WTC11 (cell line): Measurements from ENCODE around the gene SMYD1. TPM values are rescaled to one million over a fixed set of nuclear protein-coding genes. Genes with fewer than 3 reads are reported as not detected.

ENCODE experiments used
- ATAC-seq: fragments of 200-7000 bp; cut with Tn5 transposase; 2 replicates; pipeline ENCODE4 v1.10.0; 2021; ENCODE audit warnings: mild to moderate bottlenecking, moderate library complexity
- CTCF ChIA-PET: fragments of 300-600 bp; sonication (Branson Sonifier 250); formaldehyde crosslinking; loops from one replicate; lab custom pipeline; 2021; ENCODE audit warnings: antibody characterized with exemption; lab: Charles Lee
- POLR2A ChIA-PET: fragments of 350-600 bp; sonication (Branson Sonifier 250); formaldehyde crosslinking; loops from one replicate; lab custom pipeline; 2021; ENCODE audit warnings: antibody characterized with exemption; lab: Charles Lee
- DNase-seq: peaks from one replicate; pipeline ENCODE4 v3.0.0; 2021; ENCODE audit warnings: low spot score
- H3K27ac Mint-ChIP-seq: 2 replicates; pipeline ENCODE4 v1.8.0; 2021; ENCODE audit warnings: mixed read lengths
- H3K27me3 Mint-ChIP-seq: 2 replicates; pipeline ENCODE4 v1.8.0; 2021; ENCODE audit warnings: low read depth, mild to moderate bottlenecking, moderate library complexity, mixed read lengths
- H3K36me3 Mint-ChIP-seq: 2 replicates; pipeline ENCODE4 v1.8.0; 2021; ENCODE audit warnings: mixed read lengths
- H3K4me1 Mint-ChIP-seq: 2 replicates; pipeline ENCODE4 v1.8.0; 2022; ENCODE audit warnings: mixed read lengths
- H3K4me3 Mint-ChIP-seq: 2 replicates; pipeline ENCODE4 v1.8.0; 2021; ENCODE audit warnings: mild to moderate bottlenecking, moderate library complexity, mixed read lengths
- H3K9me3 Mint-ChIP-seq: 2 replicates; pipeline ENCODE4 v1.8.0; 2021; ENCODE audit warnings: mixed read lengths
- CBFB ChIP-seq: sonication (generic); formaldehyde crosslinking; IDR thresholded peaks from 2 replicates; pipeline ENCODE4 v1.8.1; 2022; ENCODE audit warnings: mild to moderate bottlenecking, low read depth, missing genetic modification reagents
- E2F5 ChIP-seq: sonication (generic); formaldehyde crosslinking; IDR thresholded peaks from 2 replicates; pipeline ENCODE4 v1.8.1; 2022; ENCODE audit warnings: mild to moderate bottlenecking, moderate library complexity, missing genetic modification reagents
- EMX1 ChIP-seq: fragments of 250-450 bp; sonication (Bioruptor Pico); IDR thresholded peaks from 2 replicates; pipeline ENCODE4 v1.8.0; 2021; ENCODE audit warnings: mild to moderate bottlenecking
- FOXP4 ChIP-seq: sonication (generic); formaldehyde crosslinking; IDR thresholded peaks from 2 replicates; pipeline ENCODE4 v1.8.0; 2022; ENCODE audit warnings: mild to moderate bottlenecking, missing genetic modification reagents
- NFYB ChIP-seq: sonication (generic); formaldehyde crosslinking; conservative IDR thresholded peaks from 2 replicates; pipeline ENCODE4 v1.8.0; 2022; ENCODE audit warnings: low read depth, missing genetic modification reagents
- OVOL2 ChIP-seq: fragments of 250-450 bp; sonication (Bioruptor Pico); IDR thresholded peaks from 2 replicates; pipeline ENCODE4 v1.9.0; 2021; ENCODE audit warnings: mild to moderate bottlenecking, borderline replicate concordance
- TEAD1 ChIP-seq: sonication (generic); formaldehyde crosslinking; IDR thresholded peaks from 2 replicates; pipeline ENCODE4 v1.8.0; 2022; ENCODE audit warnings: mild to moderate bottlenecking, missing genetic modification reagents
- ZMAT4 ChIP-seq: fragments of 250-450 bp; sonication (Bioruptor Pico); IDR thresholded peaks from 2 replicates; pipeline ENCODE4 v1.9.0; 2021; ENCODE audit warnings: mild to moderate bottlenecking
- total RNA-seq: library from RNA; stranded (reverse); gene quantifications from 3 replicates; pipeline ENCODE4 v1.2.3, GENCODE V29; 2021
- TF ChIP-seq, protein P1 (sequence below): sonication (generic); formaldehyde crosslinking; IDR thresholded peaks from 2 replicates; pipeline ENCODE4 v1.8.0; 2022; ENCODE audit warnings: missing genetic modification reagents
- TF ChIP-seq, protein P2 (sequence below): fragments of 250-450 bp; sonication (Bioruptor Pico); conservative IDR thresholded peaks from 2 replicates; pipeline ENCODE4 v1.9.0; 2021; ENCODE audit warnings: mild to moderate bottlenecking
- TF ChIP-seq, protein P3 (sequence below): sonication (generic); formaldehyde crosslinking; IDR thresholded peaks from 2 replicates; pipeline ENCODE4 v1.8.0; 2023; ENCODE audit warnings: missing genetic modification reagents, mild to moderate bottlenecking, borderline replicate concordance
- TF ChIP-seq, protein P4 (sequence below): sonication (generic); formaldehyde crosslinking; IDR thresholded peaks from 2 replicates; pipeline ENCODE4 v1.8.1; 2023; ENCODE audit warnings: mild to moderate bottlenecking, missing genetic modification reagents
- TF ChIP-seq, protein P5 (sequence below): sonication (generic); formaldehyde crosslinking; IDR thresholded peaks from 2 replicates; pipeline ENCODE4 v1.8.1; 2022; ENCODE audit warnings: mild to moderate bottlenecking, missing genetic modification reagents, moderate library complexity, borderline replicate concordance
- TF ChIP-seq, protein P6 (sequence below): fragments of 250-450 bp; sonication (Bioruptor Pico); IDR thresholded peaks from 2 replicates; pipeline ENCODE4 v2.1.2; 2022; ENCODE audit warnings: mild to moderate bottlenecking, moderate library complexity

Gene SMYD1
- total RNA-seq, 1 experiment from 2014 or later = not detected

DNA sequence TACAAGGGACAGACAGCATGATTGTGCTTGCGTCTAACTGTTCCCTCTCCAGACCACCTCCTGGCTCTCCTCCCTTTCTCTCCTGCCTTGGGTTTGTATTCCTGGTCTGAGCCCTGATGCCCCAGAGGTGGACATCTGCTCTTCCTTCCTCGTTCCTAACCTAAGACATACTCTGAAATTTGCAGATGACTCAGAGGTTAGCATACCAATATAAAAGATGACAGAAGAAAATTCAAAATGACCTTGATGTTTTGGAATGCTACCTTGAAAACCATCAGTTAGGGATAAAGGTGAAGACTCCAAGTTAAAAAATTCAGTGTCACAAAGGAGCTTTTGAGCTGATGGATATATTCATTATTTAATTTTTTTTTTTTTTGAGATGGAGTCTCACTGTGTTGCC is 12.9 kb downstream of the SMYD1 start:
- no peak for DNase-seq
- no peak overlapping the region for H3K27ac Mint-ChIP-seq
- TF ChIP-seq CBFB (CRISPR knock-in tag) (no peak), ZMAT4 (CRISPR knock-in tag) (no peak), E2F5 (CRISPR knock-in tag) (no peak)
- TF ChIP-seq, protein P1, sequence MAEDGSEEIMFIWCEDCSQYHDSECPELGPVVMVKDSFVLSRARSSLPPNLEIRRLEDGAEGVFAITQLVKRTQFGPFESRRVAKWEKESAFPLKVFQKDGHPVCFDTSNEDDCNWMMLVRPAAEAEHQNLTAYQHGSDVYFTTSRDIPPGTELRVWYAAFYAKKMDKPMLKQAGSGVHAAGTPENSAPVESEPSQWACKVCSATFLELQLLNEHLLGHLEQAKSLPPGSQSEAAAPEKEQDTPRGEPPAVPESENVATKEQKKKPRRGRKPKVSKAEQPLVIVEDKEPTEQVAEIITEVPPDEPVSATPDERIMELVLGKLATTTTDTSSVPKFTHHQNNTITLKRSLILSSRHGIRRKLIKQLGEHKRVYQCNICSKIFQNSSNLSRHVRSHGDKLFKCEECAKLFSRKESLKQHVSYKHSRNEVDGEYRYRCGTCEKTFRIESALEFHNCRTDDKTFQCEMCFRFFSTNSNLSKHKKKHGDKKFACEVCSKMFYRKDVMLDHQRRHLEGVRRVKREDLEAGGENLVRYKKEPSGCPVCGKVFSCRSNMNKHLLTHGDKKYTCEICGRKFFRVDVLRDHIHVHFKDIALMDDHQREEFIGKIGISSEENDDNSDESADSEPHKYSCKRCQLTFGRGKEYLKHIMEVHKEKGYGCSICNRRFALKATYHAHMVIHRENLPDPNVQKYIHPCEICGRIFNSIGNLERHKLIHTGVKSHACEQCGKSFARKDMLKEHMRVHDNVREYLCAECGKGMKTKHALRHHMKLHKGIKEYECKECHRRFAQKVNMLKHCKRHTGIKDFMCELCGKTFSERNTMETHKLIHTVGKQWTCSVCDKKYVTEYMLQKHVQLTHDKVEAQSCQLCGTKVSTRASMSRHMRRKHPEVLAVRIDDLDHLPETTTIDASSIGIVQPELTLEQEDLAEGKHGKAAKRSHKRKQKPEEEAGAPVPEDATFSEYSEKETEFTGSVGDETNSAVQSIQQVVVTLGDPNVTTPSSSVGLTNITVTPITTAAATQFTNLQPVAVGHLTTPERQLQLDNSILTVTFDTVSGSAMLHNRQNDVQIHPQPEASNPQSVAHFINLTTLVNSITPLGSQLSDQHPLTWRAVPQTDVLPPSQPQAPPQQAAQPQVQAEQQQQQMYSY (CRISPR knock-in tag) = no peak
- TF ChIP-seq, protein P2, sequence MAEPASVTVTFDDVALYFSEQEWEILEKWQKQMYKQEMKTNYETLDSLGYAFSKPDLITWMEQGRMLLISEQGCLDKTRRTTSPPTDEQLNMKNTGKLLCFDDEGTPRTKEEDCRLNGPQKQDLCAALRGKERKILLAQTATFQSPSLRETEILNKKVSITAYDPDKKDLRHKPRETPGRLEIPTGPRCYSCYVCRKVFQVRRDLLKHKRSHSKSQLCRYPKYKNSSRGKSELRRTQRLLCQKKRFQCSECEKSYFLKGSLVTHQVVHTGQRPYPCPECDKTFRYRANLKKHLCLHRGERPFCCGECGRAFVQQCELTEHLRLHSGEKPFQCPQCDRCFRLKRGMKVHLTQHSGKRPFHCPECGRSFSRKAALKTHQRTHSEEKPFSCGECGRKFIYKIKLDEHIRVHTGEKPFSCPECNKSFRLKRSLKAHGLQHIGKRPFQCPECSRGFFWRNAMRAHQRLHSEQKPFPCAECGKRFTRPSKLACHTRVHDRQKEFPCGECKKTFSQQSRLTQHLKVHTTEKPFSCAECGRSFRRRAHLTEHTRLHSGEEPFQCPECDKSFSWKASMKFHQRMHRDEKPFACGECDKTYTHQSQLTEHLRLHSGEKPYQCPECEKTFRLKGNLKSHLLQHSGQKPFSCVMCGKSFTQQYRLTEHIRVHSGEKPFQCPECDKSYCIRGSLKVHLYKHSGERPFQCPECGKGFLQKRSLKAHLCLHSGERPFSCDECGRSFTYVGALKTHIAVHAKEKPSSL (CRISPR knock-in tag) = no peak
- TF ChIP-seq, protein P3, sequence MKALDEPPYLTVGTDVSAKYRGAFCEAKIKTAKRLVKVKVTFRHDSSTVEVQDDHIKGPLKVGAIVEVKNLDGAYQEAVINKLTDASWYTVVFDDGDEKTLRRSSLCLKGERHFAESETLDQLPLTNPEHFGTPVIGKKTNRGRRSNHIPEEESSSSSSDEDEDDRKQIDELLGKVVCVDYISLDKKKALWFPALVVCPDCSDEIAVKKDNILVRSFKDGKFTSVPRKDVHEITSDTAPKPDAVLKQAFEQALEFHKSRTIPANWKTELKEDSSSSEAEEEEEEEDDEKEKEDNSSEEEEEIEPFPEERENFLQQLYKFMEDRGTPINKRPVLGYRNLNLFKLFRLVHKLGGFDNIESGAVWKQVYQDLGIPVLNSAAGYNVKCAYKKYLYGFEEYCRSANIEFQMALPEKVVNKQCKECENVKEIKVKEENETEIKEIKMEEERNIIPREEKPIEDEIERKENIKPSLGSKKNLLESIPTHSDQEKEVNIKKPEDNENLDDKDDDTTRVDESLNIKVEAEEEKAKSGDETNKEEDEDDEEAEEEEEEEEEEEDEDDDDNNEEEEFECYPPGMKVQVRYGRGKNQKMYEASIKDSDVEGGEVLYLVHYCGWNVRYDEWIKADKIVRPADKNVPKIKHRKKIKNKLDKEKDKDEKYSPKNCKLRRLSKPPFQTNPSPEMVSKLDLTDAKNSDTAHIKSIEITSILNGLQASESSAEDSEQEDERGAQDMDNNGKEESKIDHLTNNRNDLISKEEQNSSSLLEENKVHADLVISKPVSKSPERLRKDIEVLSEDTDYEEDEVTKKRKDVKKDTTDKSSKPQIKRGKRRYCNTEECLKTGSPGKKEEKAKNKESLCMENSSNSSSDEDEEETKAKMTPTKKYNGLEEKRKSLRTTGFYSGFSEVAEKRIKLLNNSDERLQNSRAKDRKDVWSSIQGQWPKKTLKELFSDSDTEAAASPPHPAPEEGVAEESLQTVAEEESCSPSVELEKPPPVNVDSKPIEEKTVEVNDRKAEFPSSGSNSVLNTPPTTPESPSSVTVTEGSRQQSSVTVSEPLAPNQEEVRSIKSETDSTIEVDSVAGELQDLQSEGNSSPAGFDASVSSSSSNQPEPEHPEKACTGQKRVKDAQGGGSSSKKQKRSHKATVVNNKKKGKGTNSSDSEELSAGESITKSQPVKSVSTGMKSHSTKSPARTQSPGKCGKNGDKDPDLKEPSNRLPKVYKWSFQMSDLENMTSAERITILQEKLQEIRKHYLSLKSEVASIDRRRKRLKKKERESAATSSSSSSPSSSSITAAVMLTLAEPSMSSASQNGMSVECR (CRISPR knock-in tag) = no peak
- no peaks in the 10 kb centered on the region for H3K9me3 Mint-ChIP-seq
- ATAC-seq = no peak
- ChIA-PET POLR2A (no interaction called here), CTCF (no interaction called here)
- no peaks in the 10 kb centered on the region for H3K36me3 Mint-ChIP-seq
- no peak overlapping the region for H3K4me3 Mint-ChIP-seq
- no peaks in the 10 kb centered on the region; the same call in 1 of the 2 replicates for H3K27me3 Mint-ChIP-seq
- H3K4me1 Mint-ChIP-seq = peaks cover 21% of the 10 kb centered on the region

DNA sequence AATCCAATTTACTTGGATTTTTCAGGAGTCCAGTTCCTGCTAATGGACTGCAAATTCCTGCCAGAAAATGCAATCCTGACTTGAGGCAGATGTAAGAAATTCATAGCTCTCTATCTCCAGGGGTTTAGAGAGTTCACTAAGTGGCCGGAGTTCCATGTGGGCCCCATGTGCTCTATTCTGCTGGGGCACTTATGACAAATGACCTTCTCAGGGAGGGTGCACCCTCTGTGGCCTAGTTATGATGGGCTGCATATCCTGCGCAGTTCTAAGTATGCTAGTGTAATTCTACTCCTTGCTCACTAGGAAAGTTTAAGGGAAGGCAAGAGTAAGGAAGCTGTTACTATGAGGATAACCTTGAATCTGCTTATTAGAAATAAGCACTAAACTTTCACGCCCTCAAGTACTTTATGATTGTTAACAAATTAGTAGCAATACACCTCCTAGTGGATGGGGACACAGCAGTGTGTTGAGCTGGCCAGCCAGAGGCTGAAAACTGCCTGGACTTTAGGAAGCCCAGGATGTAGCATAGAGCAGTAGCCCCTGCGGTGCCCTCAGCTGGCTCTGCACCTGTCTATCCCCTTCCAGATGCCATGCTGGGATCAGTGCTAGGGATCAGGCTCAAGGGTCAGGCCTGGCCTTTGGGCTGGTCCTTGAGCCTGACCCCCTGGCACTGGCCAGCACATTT is 14.4 kb downstream of the SMYD1 start:
- H3K4me3 Mint-ChIP-seq = no peak overlapping the region
- CTCF ChIA-PET = interaction anchor here (0.5 to 2.9 kb wide), 4 partner anchors 22 to 268 kb away, joined by 3 to 33 read pairs (median 4); no protein-coding TSS in a partner anchor
- no peaks in the 10 kb centered on the region for H3K9me3 Mint-ChIP-seq
- POLR2A ChIA-PET = interaction anchor here (1.2 kb wide), 1 partner anchor 22 kb away, joined by 5 read pairs; no protein-coding TSS in a partner anchor
- DNase-seq = no peak
- H3K27me3 Mint-ChIP-seq = no peaks in the 10 kb centered on the region; the same call in 1 of the 2 replicates
- H3K4me1 Mint-ChIP-seq = peaks cover 21% of the 10 kb centered on the region
- H3K36me3 Mint-ChIP-seq = no peaks in the 10 kb centered on the region
- peak; percentile 46 for ATAC-seq
- no peak overlapping the region for H3K27ac Mint-ChIP-seq
- TF ChIP-seq NFYB (no peak), TEAD1 (CRISPR knock-in tag) (no peak), OVOL2 (CRISPR knock-in tag) (no peak), FOXP4 (CRISPR knock-in tag) (no peak), EMX1 (CRISPR knock-in tag) (no peak)
- TF ChIP-seq, protein P4, sequence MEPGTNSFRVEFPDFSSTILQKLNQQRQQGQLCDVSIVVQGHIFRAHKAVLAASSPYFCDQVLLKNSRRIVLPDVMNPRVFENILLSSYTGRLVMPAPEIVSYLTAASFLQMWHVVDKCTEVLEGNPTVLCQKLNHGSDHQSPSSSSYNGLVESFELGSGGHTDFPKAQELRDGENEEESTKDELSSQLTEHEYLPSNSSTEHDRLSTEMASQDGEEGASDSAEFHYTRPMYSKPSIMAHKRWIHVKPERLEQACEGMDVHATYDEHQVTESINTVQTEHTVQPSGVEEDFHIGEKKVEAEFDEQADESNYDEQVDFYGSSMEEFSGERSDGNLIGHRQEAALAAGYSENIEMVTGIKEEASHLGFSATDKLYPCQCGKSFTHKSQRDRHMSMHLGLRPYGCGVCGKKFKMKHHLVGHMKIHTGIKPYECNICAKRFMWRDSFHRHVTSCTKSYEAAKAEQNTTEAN = no peak
- TF ChIP-seq, protein P5, sequence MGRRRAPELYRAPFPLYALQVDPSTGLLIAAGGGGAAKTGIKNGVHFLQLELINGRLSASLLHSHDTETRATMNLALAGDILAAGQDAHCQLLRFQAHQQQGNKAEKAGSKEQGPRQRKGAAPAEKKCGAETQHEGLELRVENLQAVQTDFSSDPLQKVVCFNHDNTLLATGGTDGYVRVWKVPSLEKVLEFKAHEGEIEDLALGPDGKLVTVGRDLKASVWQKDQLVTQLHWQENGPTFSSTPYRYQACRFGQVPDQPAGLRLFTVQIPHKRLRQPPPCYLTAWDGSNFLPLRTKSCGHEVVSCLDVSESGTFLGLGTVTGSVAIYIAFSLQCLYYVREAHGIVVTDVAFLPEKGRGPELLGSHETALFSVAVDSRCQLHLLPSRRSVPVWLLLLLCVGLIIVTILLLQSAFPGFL (CRISPR knock-in tag) = no peak
- TF ChIP-seq, protein P6, sequence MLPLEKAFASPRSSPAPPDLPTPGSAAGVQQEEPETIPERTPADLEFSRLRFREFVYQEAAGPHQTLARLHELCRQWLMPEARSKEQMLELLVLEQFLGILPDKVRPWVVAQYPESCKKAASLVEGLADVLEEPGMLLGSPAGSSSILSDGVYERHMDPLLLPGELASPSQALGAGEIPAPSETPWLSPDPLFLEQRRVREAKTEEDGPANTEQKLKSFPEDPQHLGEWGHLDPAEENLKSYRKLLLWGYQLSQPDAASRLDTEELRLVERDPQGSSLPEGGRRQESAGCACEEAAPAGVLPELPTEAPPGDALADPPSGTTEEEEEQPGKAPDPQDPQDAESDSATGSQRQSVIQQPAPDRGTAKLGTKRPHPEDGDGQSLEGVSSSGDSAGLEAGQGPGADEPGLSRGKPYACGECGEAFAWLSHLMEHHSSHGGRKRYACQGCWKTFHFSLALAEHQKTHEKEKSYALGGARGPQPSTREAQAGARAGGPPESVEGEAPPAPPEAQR (CRISPR knock-in tag) = no peak
